CD8-positive, alpha-beta memory T cell (primary cell): ENCODE measurements around the gene ZC3H13. TPM values are rescaled to one million over a fixed set of nuclear protein-coding genes. Genes with fewer than 3 reads are reported as not detected.

Experiments used
- CTCF ChIA-PET: fragments of 350-600 bp; sonication (Branson Sonifier 250); formaldehyde crosslinking; loops from one replicate; lab custom pipeline; 2021; ENCODE audit warnings: antibody characterized with exemption; lab: Charles Lee
- POLR2A ChIA-PET: fragments of 350-600 bp; sonication (Branson Sonifier 250); formaldehyde crosslinking; loops from one replicate; lab custom pipeline; 2021; ENCODE audit warnings: antibody characterized with exemption; lab: Charles Lee
- DNase-seq, 5 donors: peaks; one replicate each; pipeline versions ENCODE4 v3.0.0 to v3.0.0-alpha.2; 2020 to 2022; ENCODE audit warnings: mixed read lengths in 1 of 5
- H3K27ac ChIP-seq: one replicate; pipeline ENCODE4 v1.7.0; 2013; ENCODE audit warnings: low read depth, mild to moderate bottlenecking, low read length, moderate library complexity
- H3K27me3 ChIP-seq: 2 replicates; pipeline ENCODE4 v1.7.0; 2013; ENCODE audit warnings: low read length, mild to moderate bottlenecking; ENCODE audit not compliant: insufficient read depth, poor library complexity, severe bottlenecking
- H3K36me3 ChIP-seq: 2 replicates; pipeline ENCODE4 v1.7.0; 2013; ENCODE audit warnings: mild to moderate bottlenecking, low read length, moderate library complexity; ENCODE audit not compliant: insufficient read depth
- H3K4me1 ChIP-seq: 2 replicates; pipeline ENCODE4 v1.7.0; 2013; ENCODE audit warnings: mild to moderate bottlenecking, low read length, moderate library complexity; ENCODE audit not compliant: insufficient read depth
- H3K4me3 ChIP-seq: 2 replicates; pipeline ENCODE4 v1.7.0; 2013; ENCODE audit warnings: mild to moderate bottlenecking, low read length
- H3K9me3 ChIP-seq: 2 replicates; pipeline ENCODE4 v1.7.0; 2013; ENCODE audit warnings: mild to moderate bottlenecking, low read length
- H3K27ac Mint-ChIP-seq, 8 donors: one replicate each; pipeline ENCODE4 v1.8.0; 2020 to 2021; ENCODE audit warnings: mixed read lengths in 8 of 8, mild to moderate bottlenecking in 6 of 8, inconsistent platforms in 3 of 8, moderate library complexity in 3 of 8
- H3K27me3 Mint-ChIP-seq, 2 donors: one replicate each; pipeline ENCODE4 v1.8.0; 2020 to 2021; ENCODE audit warnings: mixed read lengths in 2 of 2, mild to moderate bottlenecking in 1 of 2, moderate library complexity in 1 of 2
- H3K36me3 Mint-ChIP-seq, 3 donors: one replicate each; pipeline ENCODE4 v1.8.0; 2020 to 2021; ENCODE audit warnings: mixed read lengths in 3 of 3, inconsistent platforms in 1 of 3, mild to moderate bottlenecking in 1 of 3
- H3K4me1 Mint-ChIP-seq, 3 donors: one replicate each; pipeline ENCODE4 v1.8.0; 2020 to 2021; ENCODE audit warnings: mixed read lengths in 3 of 3, inconsistent platforms in 1 of 3, mild to moderate bottlenecking in 1 of 3
- H3K4me3 Mint-ChIP-seq, 7 donors: one replicate each; pipeline ENCODE4 v1.8.0; 2020 to 2021; ENCODE audit warnings: mixed read lengths in 7 of 7, mild to moderate bottlenecking in 6 of 7, moderate library complexity in 4 of 7, inconsistent platforms in 2 of 7
- H3K9me3 Mint-ChIP-seq, 5 donors: one replicate each; pipeline ENCODE4 v1.8.0; 2020 to 2022; ENCODE audit warnings: mixed read lengths in 5 of 5, mild to moderate bottlenecking in 3 of 5, moderate library complexity in 2 of 5, inconsistent platforms in 1 of 5
- polyA plus RNA-seq: library from polyadenylated mRNA; unstranded; fragments of 300-500 nt; fragmentation: Illumina TruSeq; gene quantifications from one replicate; pipeline ENCODE4 v1.2.3, GENCODE V29; 2021
- total RNA-seq, 2 experiments: library from RNA; stranded (reverse); gene quantifications; one replicate each; pipeline ENCODE4 v1.2.3, GENCODE V29; 2021

The ZC3H13 gene
- total RNA-seq (10 to 100 TPM; 45.1 to 49.4 TPM), polyA plus RNA-seq (62.4 TPM)

DNA sequence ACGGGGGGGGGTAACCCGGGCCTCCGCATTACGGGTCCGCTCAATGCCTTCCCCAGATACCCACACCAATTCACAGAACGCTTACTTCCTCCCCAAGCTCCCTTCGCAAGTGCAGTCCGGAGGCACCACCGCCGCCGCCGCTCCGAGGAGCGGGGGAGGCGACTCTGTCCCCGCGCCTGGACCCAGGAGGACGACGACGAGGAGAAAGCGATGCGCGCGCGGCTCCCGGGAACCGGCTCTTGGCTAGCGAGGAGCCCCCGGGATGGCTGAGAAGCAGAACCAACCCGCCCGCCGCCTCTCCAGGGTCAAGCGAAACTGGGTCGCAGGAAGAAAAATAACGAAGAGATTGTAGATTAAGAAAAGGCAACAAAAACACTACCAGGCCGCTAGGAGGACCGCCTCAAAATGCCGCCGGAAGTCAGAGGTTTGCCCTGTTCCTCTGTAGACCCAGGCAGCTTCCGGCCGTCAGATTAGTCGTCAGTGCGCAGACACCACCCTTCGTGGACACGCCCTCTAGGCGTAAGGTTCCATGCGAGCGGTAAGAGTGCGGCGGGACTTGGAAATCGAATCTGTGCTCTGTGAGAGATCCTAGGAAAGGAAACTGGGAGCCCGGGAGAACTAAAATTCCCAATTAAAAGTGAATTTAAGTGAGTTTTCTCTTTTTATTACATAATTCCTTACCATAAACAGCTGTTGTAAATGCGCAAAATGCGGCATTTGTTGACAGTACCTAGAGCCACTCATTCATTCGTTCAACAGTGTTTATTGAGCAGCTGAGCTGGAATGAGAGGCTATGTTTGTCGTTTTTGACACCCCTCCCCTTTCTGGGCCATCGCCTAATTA, at the start of gene ZC3H13:
Gene ZC3H13, minus strand, starts transcription at position 428 of the 843 bp plus-strand sequence. CDS start 7,239 bp downstream, outside the sequence.
- Mint-ChIP-seq H3K4me1 (peaks cover 42 to 55% (median 52%) of the 10 kb centered on the region in 3 donors), H3K27me3 (peaks cover 10 to 13% of the 10 kb centered on the region in 2 donors), H3K27ac (peak within 1 kb of the TSS; percentile 95 to 99 (median 96)), H3K9me3 (peaks cover 0 to 2% (median 0%) of the 10 kb centered on the region in 5 donors), H3K36me3 (peaks cover 0 to 15% (median 2%) of the 10 kb centered on the region in 3 donors), H3K4me3 (peak within 1 kb of the TSS; percentile 86 to 96 (median 91))
- Histone ChIP-seq H3K27ac (peak within 1 kb of the TSS; percentile 89), H3K27me3 (no peaks in the 10 kb centered on the region), H3K36me3 (no peaks in the 10 kb centered on the region), H3K4me1 (peaks cover 30% of the 10 kb centered on the region), H3K4me3 (peak within 1 kb of the TSS; percentile 72), H3K9me3 (no peaks in the 10 kb centered on the region)
- CTCF ChIA-PET = interaction anchor here (0.7 to 1.4 kb wide), 4 partner anchors 10 to 86 kb away, joined by 3 read pairs; no protein-coding TSS in a partner anchor
- DNase-seq = peak; percentile 88 to 96 (median 92)
- POLR2A ChIA-PET = interaction anchor here (0.6 to 1.5 kb wide), 6 partner anchors 118 to 588 kb away, joined by 3 to 6 read pairs (median 3); partner anchors contain the start of gene COG3

GRCh38 chr13:46102255-46102605, 49.7 kb upstream of the ZC3H13 start:
- H3K4me1 Mint-ChIP-seq = peaks cover under 1 to 5% (median 5%) of the 10 kb centered on the region in 3 donors
- no peaks in the 10 kb centered on the region for H3K36me3 ChIP-seq
- H3K27me3 ChIP-seq = no peaks in the 10 kb centered on the region
- H3K9me3 Mint-ChIP-seq = no peaks in the 10 kb centered on the region
- H3K27me3 Mint-ChIP-seq = peaks cover 6 to 12% of the 10 kb centered on the region in 2 donors
- no peak overlapping the region for H3K4me3 Mint-ChIP-seq
- POLR2A ChIA-PET = interaction anchor here (0.6 kb wide), 1 partner anchor 77 kb away, joined by 3 read pairs; no protein-coding TSS in a partner anchor
- CTCF ChIA-PET = no interaction called here
- no peak for DNase-seq
- H3K4me1 ChIP-seq = no peaks in the 10 kb centered on the region
- no peaks in the 10 kb centered on the region for H3K36me3 Mint-ChIP-seq
- H3K27ac Mint-ChIP-seq = no peak overlapping the region
- no peaks in the 10 kb centered on the region for H3K9me3 ChIP-seq
- no peak overlapping the region for H3K27ac ChIP-seq
- H3K4me3 ChIP-seq = no peak overlapping the region

- H3K4me3 Mint-ChIP-seq = no peak overlapping the region
- ChIA-PET POLR2A (interaction anchor here (0.6 kb wide), 1 partner anchor 76 kb away, joined by 3 read pairs; no protein-coding TSS in a partner anchor), CTCF (no interaction called here)
- no peaks in the 10 kb centered on the region for H3K4me1 Mint-ChIP-seq
- Histone ChIP-seq H3K4me1 (no peaks in the 10 kb centered on the region), H3K27ac (no peak overlapping the region), H3K4me3 (no peak overlapping the region), H3K36me3 (no peaks in the 10 kb centered on the region), H3K27me3 (no peaks in the 10 kb centered on the region), H3K9me3 (no peaks in the 10 kb centered on the region)
- H3K9me3 Mint-ChIP-seq = no peaks in the 10 kb centered on the region
- H3K27ac Mint-ChIP-seq = no peak overlapping the region
- H3K36me3 Mint-ChIP-seq = no peaks in the 10 kb centered on the region
- DNase-seq = no peak
- peaks cover 4 to 11% of the 10 kb centered on the region in 2 donors for H3K27me3 Mint-ChIP-seq
These were observed 49.1 kb upstream of the ZC3H13 start for GRCh38 chr13:46101484-46102254.

DNA sequence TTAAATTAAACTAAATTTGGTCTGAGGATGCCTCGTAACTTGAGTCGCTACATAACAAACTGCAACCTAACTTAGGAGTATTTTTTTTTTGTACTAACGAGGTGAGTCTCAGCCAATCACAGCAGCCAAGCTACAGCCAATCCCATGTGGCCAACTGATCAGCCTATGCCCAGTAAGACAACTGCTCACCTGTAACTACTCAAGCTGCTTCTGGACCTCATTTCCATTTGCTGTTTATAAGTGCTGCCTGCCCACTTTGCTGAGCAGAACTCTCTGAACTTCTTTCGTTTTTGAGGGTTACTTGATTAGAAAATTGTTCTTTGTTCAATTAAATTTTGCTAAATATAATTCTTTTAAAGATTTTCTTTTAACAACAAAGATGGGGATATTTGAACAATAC, 48.5 kb upstream of the ZC3H13 start:
- Mint-ChIP-seq H3K4me1 (no peaks in the 10 kb centered on the region), H3K27me3 (peaks cover 6 to 12% of the 10 kb centered on the region in 2 donors), H3K9me3 (no peaks in the 10 kb centered on the region), H3K36me3 (peaks cover 0 to 3% (median 0%) of the 10 kb centered on the region in 3 donors), H3K4me3 (no peak overlapping the region), H3K27ac (no peak overlapping the region)
- Histone ChIP-seq H3K27me3 (no peaks in the 10 kb centered on the region), H3K4me1 (no peaks in the 10 kb centered on the region), H3K9me3 (no peaks in the 10 kb centered on the region), H3K4me3 (no peak overlapping the region), H3K27ac (no peak overlapping the region), H3K36me3 (no peaks in the 10 kb centered on the region)
- no peak for DNase-seq
- ChIA-PET POLR2A (no interaction called here), CTCF (no interaction called here)

DNA sequence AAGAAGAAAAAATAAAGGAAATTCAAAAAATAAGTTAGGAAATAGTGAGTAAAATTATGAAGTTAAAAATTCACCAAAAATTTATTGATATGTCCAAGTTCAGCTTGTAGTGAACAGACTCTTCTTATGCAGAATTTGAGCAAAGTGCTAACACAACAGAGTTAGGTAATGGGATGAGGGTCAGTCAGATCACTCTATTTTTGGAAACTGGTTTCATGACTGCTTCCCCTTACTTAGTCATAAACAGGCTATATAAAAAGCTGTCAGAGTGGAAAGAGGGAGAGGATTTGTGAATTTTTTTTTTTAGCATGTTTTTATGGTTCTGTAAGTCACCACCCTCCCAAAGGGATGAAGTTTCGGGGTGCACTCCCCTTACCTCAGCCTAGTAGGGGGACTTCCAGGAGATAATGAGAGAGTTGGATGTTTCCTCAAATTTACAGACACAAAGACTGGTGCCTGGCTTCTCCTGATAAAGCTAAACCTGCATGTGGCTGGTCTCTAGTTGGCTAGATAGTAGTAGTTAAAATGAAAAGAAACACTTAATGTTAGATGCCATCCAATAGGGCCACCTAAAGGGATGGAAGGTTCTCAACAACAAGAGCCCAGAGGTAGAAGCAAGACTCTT, 47.8 kb upstream of the ZC3H13 start:
- POLR2A ChIA-PET = no interaction called here
- H3K27ac ChIP-seq = no peak overlapping the region
- Mint-ChIP-seq H3K4me1 (no peaks in the 10 kb centered on the region), H3K4me3 (no peak overlapping the region), H3K27me3 (peaks cover 4 to 17% of the 10 kb centered on the region in 2 donors), H3K27ac (peak overlapping the region in 1 of 8 donors; percentile 1), H3K9me3 (no peaks in the 10 kb centered on the region), H3K36me3 (peaks cover 0 to 3% (median 0%) of the 10 kb centered on the region in 3 donors)
- no peak for DNase-seq
- H3K9me3 ChIP-seq = no peaks in the 10 kb centered on the region
- no peaks in the 10 kb centered on the region for H3K27me3 ChIP-seq
- CTCF ChIA-PET = no interaction called here
- no peaks in the 10 kb centered on the region for H3K36me3 ChIP-seq
- H3K4me1 ChIP-seq = no peaks in the 10 kb centered on the region
- H3K4me3 ChIP-seq = no peak overlapping the region

DNA sequence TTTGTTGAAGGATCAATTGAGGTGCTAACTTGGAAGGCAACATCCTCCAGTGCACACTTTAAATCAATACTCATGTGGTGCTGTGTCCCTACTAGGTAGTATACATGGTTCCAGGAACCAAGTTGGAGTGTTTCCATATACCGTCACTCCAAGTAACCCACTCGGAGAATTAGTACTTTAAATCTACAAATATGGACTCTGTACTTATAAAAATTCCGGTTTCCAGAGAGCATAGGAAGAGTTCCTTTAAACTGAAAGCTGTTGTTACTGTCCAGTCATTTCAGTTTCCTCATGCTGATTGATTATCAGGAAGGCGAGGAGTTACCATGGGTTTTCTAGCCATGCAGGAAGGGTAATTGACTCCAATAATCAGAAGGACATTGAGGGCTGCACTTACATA, 45.1 kb upstream of the ZC3H13 start:
- Histone ChIP-seq H3K27ac (no peak overlapping the region), H3K27me3 (no peaks in the 10 kb centered on the region), H3K4me3 (no peak overlapping the region), H3K9me3 (no peaks in the 10 kb centered on the region), H3K36me3 (no peaks in the 10 kb centered on the region), H3K4me1 (no peaks in the 10 kb centered on the region)
- H3K9me3 Mint-ChIP-seq = no peaks in the 10 kb centered on the region
- DNase-seq = no peak
- no peaks in the 10 kb centered on the region for H3K4me1 Mint-ChIP-seq
- POLR2A ChIA-PET = no interaction called here
- H3K27ac Mint-ChIP-seq = no peak overlapping the region
- CTCF ChIA-PET = no interaction called here
- H3K27me3 Mint-ChIP-seq = peaks cover 6 to 26% of the 10 kb centered on the region in 2 donors
- H3K36me3 Mint-ChIP-seq = peaks cover 0 to 7% (median 0%) of the 10 kb centered on the region in 3 donors
- no peak overlapping the region for H3K4me3 Mint-ChIP-seq

DNA sequence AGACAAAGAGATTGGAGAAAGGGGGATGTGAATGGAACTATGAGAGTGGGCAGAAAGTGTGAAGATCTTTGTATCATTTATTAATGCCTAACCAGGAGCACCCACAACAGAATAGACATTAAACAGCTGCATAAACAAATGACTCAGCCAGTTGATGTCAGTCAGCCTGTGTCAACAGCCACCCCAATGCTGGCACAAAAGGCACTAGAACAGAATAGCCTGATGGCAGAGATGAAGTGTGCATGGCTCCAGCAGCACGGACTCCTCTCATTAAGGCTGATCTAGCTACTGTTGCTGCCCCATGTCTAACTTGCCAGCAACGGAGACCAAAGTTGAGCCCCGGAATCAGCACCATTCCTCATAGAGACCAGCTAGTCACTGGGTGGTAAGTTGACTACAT, 44.5 kb upstream of the ZC3H13 start:
- Histone ChIP-seq H3K36me3 (no peaks in the 10 kb centered on the region), H3K4me1 (no peaks in the 10 kb centered on the region), H3K27ac (no peak overlapping the region), H3K4me3 (no peak overlapping the region), H3K9me3 (no peaks in the 10 kb centered on the region), H3K27me3 (no peaks in the 10 kb centered on the region)
- CTCF ChIA-PET = no interaction called here
- Mint-ChIP-seq H3K4me3 (no peak overlapping the region), H3K9me3 (no peaks in the 10 kb centered on the region), H3K36me3 (peaks cover 0 to 7% (median 0%) of the 10 kb centered on the region in 3 donors), H3K27me3 (peaks cover 9 to 33% of the 10 kb centered on the region in 2 donors), H3K27ac (peak overlapping the region in 1 of 8 donors; percentile 13), H3K4me1 (no peaks in the 10 kb centered on the region)
- POLR2A ChIA-PET = no interaction called here
- DNase-seq = no peak
